ENCODE results near the gene SSTR5. TPM values are rescaled to one million over a fixed set of nuclear protein-coding genes. Genes with fewer than 3 reads are reported as not detected.
A peak's percentile ranks its signal among the peaks of the same experiment; 100 is the strongest.
"Not testable (repeated sequence)": the region's sequence is repeated elsewhere in the genome, so short reads cannot be mapped to it uniquely, and the experiment has no call there.

The SSTR5 gene
- total RNA-seq (2014; rRNA removed; shearing (Covaris generic)) = 0.18 and 0.21 TPM in 2 replicates

- peaks cover 11% of the 10 kb centered on the region for H3K27me3 ChIP-seq (ENCODE audit: control insufficient read depth, insufficient read depth, low read length)
- peak; percentile 97 for DNase-seq
- peak within 1 kb of the TSS; percentile 28 for H3K4me3 ChIP-seq (ENCODE audit: insufficient read depth, low read depth, low read length)
- H3K36me3 ChIP-seq (replicated peaks; ENCODE audit: control insufficient read depth, insufficient read depth, low read length) = no peaks in the 10 kb centered on the region
Measured at GRCh38 chr16:1072526-1073261, at the start of gene SSTR5. TSS of gene SSTR5 (plus strand) at chr16:1072747. CDS start at chr16:1078869, 6,122 bp downstream.

- no peak for DNase-seq
- no peak overlapping the region for H3K4me3 ChIP-seq (ENCODE audit: insufficient read depth, low read depth, low read length)
- no peaks in the 10 kb centered on the region for H3K27me3 ChIP-seq (ENCODE audit: control insufficient read depth, insufficient read depth, low read length)
- H3K36me3 ChIP-seq (replicated peaks; ENCODE audit: control insufficient read depth, insufficient read depth, low read length) = no peaks in the 10 kb centered on the region
Measured at GRCh38 chr16:1024138-1024537, 48.4 kb upstream of the SSTR5 start.

- not testable (repeated sequence) for DNase-seq; H3K27me3 ChIP-seq (ENCODE audit: control insufficient read depth, insufficient read depth, low read length); H3K36me3 ChIP-seq (replicated peaks; ENCODE audit: control insufficient read depth, insufficient read depth, low read length); H3K4me3 ChIP-seq (ENCODE audit: insufficient read depth, low read depth, low read length)
Measured at GRCh38 chr16:1025183-1025809, 47.3 kb upstream of the SSTR5 start.

GRCh38 chr16:1026057-1026783 is 46.3 kb upstream of the SSTR5 start:
- no peaks in the 10 kb centered on the region for H3K27me3 ChIP-seq (ENCODE audit: control insufficient read depth, insufficient read depth, low read length)
- no peak overlapping the region for H3K4me3 ChIP-seq (ENCODE audit: insufficient read depth, low read depth, low read length)
- no peaks in the 10 kb centered on the region for H3K36me3 ChIP-seq (replicated peaks; ENCODE audit: control insufficient read depth, insufficient read depth, low read length)
- no peak for DNase-seq

- DNase-seq = no peak
- Histone ChIP-seq H3K36me3 (replicated peaks; ENCODE audit: control insufficient read depth, insufficient read depth, low read length) (no peaks in the 10 kb centered on the region), H3K4me3 (ENCODE audit: insufficient read depth, low read depth, low read length) (no peak overlapping the region), H3K27me3 (ENCODE audit: control insufficient read depth, insufficient read depth, low read length) (no peaks in the 10 kb centered on the region)
Measured at GRCh38 chr16:1026784-1027500, 45.6 kb upstream of the SSTR5 start.

GRCh38 chr16:1027501-1027815 is 45.1 kb upstream of the SSTR5 start:
- no peaks in the 10 kb centered on the region for H3K36me3 ChIP-seq (replicated peaks; ENCODE audit: control insufficient read depth, insufficient read depth, low read length)
- H3K4me3 ChIP-seq (ENCODE audit: insufficient read depth, low read depth, low read length) = no peak overlapping the region
- no peak for DNase-seq
- no peaks in the 10 kb centered on the region for H3K27me3 ChIP-seq (ENCODE audit: control insufficient read depth, insufficient read depth, low read length)

- Histone ChIP-seq H3K36me3 (replicated peaks; ENCODE audit: control insufficient read depth, insufficient read depth, low read length) (no peaks in the 10 kb centered on the region), H3K4me3 (ENCODE audit: insufficient read depth, low read depth, low read length) (no peak overlapping the region), H3K27me3 (ENCODE audit: control insufficient read depth, insufficient read depth, low read length) (no peaks in the 10 kb centered on the region)
- DNase-seq = no peak
Measured at GRCh38 chr16:1028056-1028455, 44.5 kb upstream of the SSTR5 start.

- H3K27me3 ChIP-seq (ENCODE audit: control insufficient read depth, insufficient read depth, low read length) = no peaks in the 10 kb centered on the region
- H3K36me3 ChIP-seq (replicated peaks; ENCODE audit: control insufficient read depth, insufficient read depth, low read length) = no peaks in the 10 kb centered on the region
- H3K4me3 ChIP-seq (ENCODE audit: insufficient read depth, low read depth, low read length) = no peak overlapping the region
- no peak for DNase-seq
Measured at GRCh38 chr16:1028524-1029258, 43.9 kb upstream of the SSTR5 start.

GRCh38 chr16:1029259-1029545 is 43.3 kb upstream of the SSTR5 start:
- Histone ChIP-seq H3K27me3 (ENCODE audit: control insufficient read depth, insufficient read depth, low read length) (no peaks in the 10 kb centered on the region), H3K4me3 (ENCODE audit: insufficient read depth, low read depth, low read length) (no peak overlapping the region), H3K36me3 (replicated peaks; ENCODE audit: control insufficient read depth, insufficient read depth, low read length) (no peaks in the 10 kb centered on the region)
- no peak for DNase-seq

GRCh38 chr16:1030473-1030901 is 42.1 kb upstream of the SSTR5 start:
- DNase-seq = peak; percentile 88
- no peaks in the 10 kb centered on the region for H3K36me3 ChIP-seq (replicated peaks; ENCODE audit: control insufficient read depth, insufficient read depth, low read length)
- H3K27me3 ChIP-seq (ENCODE audit: control insufficient read depth, insufficient read depth, low read length) = no peaks in the 10 kb centered on the region
- H3K4me3 ChIP-seq (ENCODE audit: insufficient read depth, low read depth, low read length) = no peak overlapping the region

GRCh38 chr16:1031666-1032065 is 40.9 kb upstream of the SSTR5 start:
- no peak for DNase-seq
- no peaks in the 10 kb centered on the region for H3K27me3 ChIP-seq (ENCODE audit: control insufficient read depth, insufficient read depth, low read length)
- no peaks in the 10 kb centered on the region for H3K36me3 ChIP-seq (replicated peaks; ENCODE audit: control insufficient read depth, insufficient read depth, low read length)
- no peak overlapping the region for H3K4me3 ChIP-seq (ENCODE audit: insufficient read depth, low read depth, low read length)

GRCh38 chr16:1032607-1033006 is 39.9 kb upstream of the SSTR5 start:
- no peak for DNase-seq
- H3K4me3 ChIP-seq (ENCODE audit: insufficient read depth, low read depth, low read length) = no peak overlapping the region
- no peaks in the 10 kb centered on the region for H3K27me3 ChIP-seq (ENCODE audit: control insufficient read depth, insufficient read depth, low read length)
- no peaks in the 10 kb centered on the region for H3K36me3 ChIP-seq (replicated peaks; ENCODE audit: control insufficient read depth, insufficient read depth, low read length)

- Histone ChIP-seq H3K27me3 (ENCODE audit: control insufficient read depth, insufficient read depth, low read length) (no peaks in the 10 kb centered on the region), H3K36me3 (replicated peaks; ENCODE audit: control insufficient read depth, insufficient read depth, low read length) (no peaks in the 10 kb centered on the region), H3K4me3 (ENCODE audit: insufficient read depth, low read depth, low read length) (no peak overlapping the region)
- DNase-seq = no peak
Measured at GRCh38 chr16:1033128-1033679, 39.3 kb upstream of the SSTR5 start.

Data from H7 (cell line).